ENCODE data around the gene SLC39A7. TPM values are rescaled to one million over a fixed set of nuclear protein-coding genes. Genes with fewer than 3 reads are reported as not detected.

SLC39A7 gene
- polyA plus RNA-seq, 4 donors = 38.9 to 162 (median 79.1) TPM

DNA sequence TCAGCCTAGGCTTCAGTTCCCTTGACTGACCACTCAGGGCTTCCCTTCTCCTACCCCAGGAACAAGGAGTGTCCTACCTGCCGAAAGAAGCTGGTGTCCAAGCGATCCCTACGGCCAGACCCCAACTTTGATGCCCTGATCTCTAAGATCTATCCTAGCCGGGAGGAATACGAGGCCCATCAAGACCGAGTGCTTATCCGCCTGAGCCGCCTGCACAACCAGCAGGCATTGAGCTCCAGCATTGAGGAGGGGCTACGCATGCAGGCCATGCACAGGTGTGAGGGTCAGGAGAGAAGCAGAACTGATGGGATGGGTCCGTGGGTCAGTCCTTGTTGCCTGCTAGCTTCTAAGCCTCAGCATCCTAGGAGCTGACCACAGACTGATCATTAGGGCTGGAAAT, 9.2 kb downstream of the SLC39A7 start:
- 92 to 94% (median 94%) methylated on average over 10 of the region's 10 CpGs for WGBS, 3 donors
- Histone ChIP-seq H3K36me3 (ENCODE audit: control insufficient read depth in 3 of 3, insufficient read depth in 2 of 3, low read depth in 1 of 3, low read length in 3 of 3) (peaks cover 0 to 25% (median 0%) of the 10 kb centered on the region in 3 donors), H3K4me1 (ENCODE audit: control insufficient read depth in 3 of 3, insufficient read depth in 2 of 3, low read depth in 1 of 3, low read length in 2 of 3) (peaks cover 4 to 33% (median 10%) of the 10 kb centered on the region in 3 donors), H3K9me3 (ENCODE audit: control insufficient read depth in 2 of 2, insufficient read depth in 1 of 2, low read depth in 1 of 2, low read length in 1 of 2) (no peaks in the 10 kb centered on the region), H3K27ac (ENCODE audit: low read depth in 1 of 3, low read length in 2 of 3) (no peak overlapping the region), H3K27me3 (ENCODE audit: control insufficient read depth in 3 of 3, insufficient read depth in 3 of 3, low read length in 3 of 3) (peaks cover 2 to 22% (median 3%) of the 10 kb centered on the region in 3 donors), H3K4me3 (ENCODE audit: low read depth in 1 of 3, low read length in 3 of 3) (no peak overlapping the region)
- no peak for DNase-seq
- FAIRE-seq = no peak

DNA sequence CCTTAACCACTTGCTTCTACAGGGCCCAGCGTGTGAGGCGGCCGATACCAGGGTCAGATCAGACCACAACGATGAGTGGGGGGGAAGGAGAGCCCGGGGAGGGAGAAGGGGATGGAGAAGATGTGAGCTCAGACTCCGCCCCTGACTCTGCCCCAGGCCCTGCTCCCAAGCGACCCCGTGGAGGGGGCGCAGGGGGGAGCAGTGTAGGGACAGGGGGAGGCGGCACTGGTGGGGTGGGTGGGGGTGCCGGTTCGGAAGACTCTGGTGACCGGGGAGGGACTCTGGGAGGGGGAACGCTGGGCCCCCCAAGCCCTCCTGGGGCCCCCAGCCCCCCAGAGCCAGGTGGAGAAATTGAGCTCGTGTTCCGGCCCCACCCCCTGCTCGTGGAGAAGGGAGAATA, 10.5 kb downstream of the SLC39A7 start:
- H3K4me1 ChIP-seq (ENCODE audit: control insufficient read depth in 3 of 3, insufficient read depth in 2 of 3, low read depth in 1 of 3, low read length in 2 of 3) = peaks cover 4 to 24% (median 7%) of the 10 kb centered on the region in 3 donors
- DNase-seq (no peak), FAIRE-seq (no peak)
- no peak overlapping the region for H3K27ac ChIP-seq (ENCODE audit: low read depth in 1 of 3, low read length in 2 of 3)
- H3K36me3 ChIP-seq (ENCODE audit: control insufficient read depth in 3 of 3, insufficient read depth in 2 of 3, low read depth in 1 of 3, low read length in 3 of 3) = peaks cover 0 to 25% (median 0%) of the 10 kb centered on the region in 3 donors
- H3K27me3 ChIP-seq (ENCODE audit: control insufficient read depth in 3 of 3, insufficient read depth in 3 of 3, low read length in 3 of 3) = peaks cover 2 to 31% (median 3%) of the 10 kb centered on the region in 3 donors
- H3K9me3 ChIP-seq (ENCODE audit: control insufficient read depth in 2 of 2, insufficient read depth in 1 of 2, low read depth in 1 of 2, low read length in 1 of 2) = no peaks in the 10 kb centered on the region
- 81 to 87% (median 87%) methylated on average over 15 to 17 of the region's 17 CpGs for WGBS, 3 donors
- no peak overlapping the region for H3K4me3 ChIP-seq (ENCODE audit: low read depth in 1 of 3, low read length in 3 of 3)

- no peaks in the 10 kb centered on the region for H3K9me3 ChIP-seq (ENCODE audit: control insufficient read depth in 2 of 2, insufficient read depth in 1 of 2, low read depth in 1 of 2, low read length in 1 of 2)
- H3K4me3 ChIP-seq (ENCODE audit: low read depth in 1 of 3, low read length in 3 of 3) = no peak overlapping the region
- H3K4me1 ChIP-seq (ENCODE audit: control insufficient read depth in 3 of 3, insufficient read depth in 2 of 3, low read depth in 1 of 3, low read length in 2 of 3) = peaks cover 4 to 19% (median 7%) of the 10 kb centered on the region in 3 donors
- H3K36me3 ChIP-seq (ENCODE audit: control insufficient read depth in 3 of 3, insufficient read depth in 2 of 3, low read depth in 1 of 3, low read length in 3 of 3) = peaks cover 0 to 25% (median 0%) of the 10 kb centered on the region in 3 donors
- peaks cover 2 to 32% (median 3%) of the 10 kb centered on the region in 3 donors for H3K27me3 ChIP-seq (ENCODE audit: control insufficient read depth in 3 of 3, insufficient read depth in 3 of 3, low read length in 3 of 3)
- no peak overlapping the region for H3K27ac ChIP-seq (ENCODE audit: low read depth in 1 of 3, low read length in 2 of 3)
- DNase-seq (no peak), FAIRE-seq (no peak)
- 82 to 85% (median 84%) methylated on average over 17 to 18 of the region's 18 CpGs for WGBS, 3 donors
These were observed 11.2 kb downstream of the SLC39A7 start for GRCh38 chr6:33211666-33212422.

- H3K4me1 ChIP-seq (ENCODE audit: control insufficient read depth in 3 of 3, insufficient read depth in 2 of 3, low read depth in 1 of 3, low read length in 2 of 3) = peaks cover 3 to 13% (median 4%) of the 10 kb centered on the region in 3 donors
- peaks cover 2 to 32% (median 3%) of the 10 kb centered on the region in 3 donors for H3K27me3 ChIP-seq (ENCODE audit: control insufficient read depth in 3 of 3, insufficient read depth in 3 of 3, low read length in 3 of 3)
- no peak for FAIRE-seq
- peak overlapping the region in 2 of 3 donors; percentile 6 to 37 for H3K4me3 ChIP-seq (ENCODE audit: low read depth in 1 of 3, low read length in 3 of 3)
- H3K27ac ChIP-seq (ENCODE audit: low read depth in 1 of 3, low read length in 2 of 3) = no peak overlapping the region
- H3K9me3 ChIP-seq (ENCODE audit: control insufficient read depth in 2 of 2, insufficient read depth in 1 of 2, low read depth in 1 of 2, low read length in 1 of 2) = no peaks in the 10 kb centered on the region
- no peak for DNase-seq
- WGBS, 3 donors = 8 to 14% (median 11%) methylated on average over 6 of the region's 6 CpGs
- H3K36me3 ChIP-seq (ENCODE audit: control insufficient read depth in 3 of 3, insufficient read depth in 2 of 3, low read depth in 1 of 3, low read length in 3 of 3) = peaks cover 0 to 25% (median 0%) of the 10 kb centered on the region in 3 donors
These were observed 12.1 kb downstream of the SLC39A7 start for GRCh38 chr6:33212857-33213165.

- no peak overlapping the region for H3K27ac ChIP-seq (ENCODE audit: low read depth in 1 of 3, low read length in 2 of 3)
- peaks cover 0 to 25% (median 0%) of the 10 kb centered on the region in 3 donors for H3K36me3 ChIP-seq (ENCODE audit: control insufficient read depth in 3 of 3, insufficient read depth in 2 of 3, low read depth in 1 of 3, low read length in 3 of 3)
- H3K4me3 ChIP-seq (ENCODE audit: low read depth in 1 of 3, low read length in 3 of 3) = peak overlapping the region in 2 of 3 donors; percentile 6 to 37
- WGBS, 3 donors = 1 to 2% (median 2%) methylated on average over 39 to 43 of the region's 43 CpGs
- DNase-seq (peak in 1 of 2 donors; percentile 42), FAIRE-seq (no peak)
- H3K9me3 ChIP-seq (ENCODE audit: control insufficient read depth in 2 of 2, insufficient read depth in 1 of 2, low read depth in 1 of 2, low read length in 1 of 2) = no peaks in the 10 kb centered on the region
- peaks cover 2 to 35% (median 3%) of the 10 kb centered on the region in 3 donors for H3K27me3 ChIP-seq (ENCODE audit: control insufficient read depth in 3 of 3, insufficient read depth in 3 of 3, low read length in 3 of 3)
- peaks cover 3 to 13% (median 4%) of the 10 kb centered on the region in 3 donors for H3K4me1 ChIP-seq (ENCODE audit: control insufficient read depth in 3 of 3, insufficient read depth in 2 of 3, low read depth in 1 of 3, low read length in 2 of 3)
These were observed 12.7 kb downstream of the SLC39A7 start for GRCh38 chr6:33213166-33213988.

DNA sequence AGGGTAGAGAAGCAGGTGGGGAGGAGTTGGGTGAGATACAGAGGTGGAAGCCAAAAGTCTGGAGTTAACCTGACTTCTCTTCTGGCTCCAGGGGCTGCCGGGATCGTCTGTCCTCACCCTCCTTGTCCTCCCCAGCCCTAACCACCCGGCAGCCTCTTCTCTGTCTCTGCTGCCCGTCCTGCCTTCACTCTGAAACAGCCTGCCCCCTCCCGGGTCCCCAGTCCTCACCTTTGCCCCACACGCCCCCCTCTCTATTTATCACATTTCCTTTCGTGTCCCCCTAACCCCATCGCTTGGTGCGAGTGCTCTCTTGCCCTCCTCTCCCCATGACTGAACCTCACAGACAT, 13.3 kb downstream of the SLC39A7 start:
- H3K36me3 ChIP-seq (ENCODE audit: control insufficient read depth in 3 of 3, insufficient read depth in 2 of 3, low read depth in 1 of 3, low read length in 3 of 3) = peaks cover 0 to 25% (median 0%) of the 10 kb centered on the region in 3 donors
- H3K27ac ChIP-seq (ENCODE audit: low read depth in 1 of 3, low read length in 2 of 3) = no peak overlapping the region
- DNase-seq (no peak), FAIRE-seq (no peak)
- WGBS, 3 donors = 5 to 20% (median 15%) methylated on average over 9 of the region's 9 CpGs
- H3K4me1 ChIP-seq (ENCODE audit: control insufficient read depth in 3 of 3, insufficient read depth in 2 of 3, low read depth in 1 of 3, low read length in 2 of 3) = peaks cover 3 to 13% (median 4%) of the 10 kb centered on the region in 3 donors
- H3K4me3 ChIP-seq (ENCODE audit: low read depth in 1 of 3, low read length in 3 of 3) = peak overlapping the region in 1 of 3 donors; percentile 37
- no peaks in the 10 kb centered on the region for H3K9me3 ChIP-seq (ENCODE audit: control insufficient read depth in 2 of 2, insufficient read depth in 1 of 2, low read depth in 1 of 2, low read length in 1 of 2)
- H3K27me3 ChIP-seq (ENCODE audit: control insufficient read depth in 3 of 3, insufficient read depth in 3 of 3, low read length in 3 of 3) = peaks cover 2 to 36% (median 3%) of the 10 kb centered on the region in 3 donors

GRCh38 chr6:33215271-33216116, 14.8 kb downstream of the SLC39A7 start:
- peaks cover 3 to 13% (median 4%) of the 10 kb centered on the region in 3 donors for H3K4me1 ChIP-seq (ENCODE audit: control insufficient read depth in 3 of 3, insufficient read depth in 2 of 3, low read depth in 1 of 3, low read length in 2 of 3)
- H3K9me3 ChIP-seq (ENCODE audit: control insufficient read depth in 2 of 2, insufficient read depth in 1 of 2, low read depth in 1 of 2, low read length in 1 of 2) = no peaks in the 10 kb centered on the region
- no peak for DNase-seq
- no peak overlapping the region for H3K4me3 ChIP-seq (ENCODE audit: low read depth in 1 of 3, low read length in 3 of 3)
- peaks cover 0 to 14% (median 0%) of the 10 kb centered on the region in 3 donors for H3K36me3 ChIP-seq (ENCODE audit: control insufficient read depth in 3 of 3, insufficient read depth in 2 of 3, low read depth in 1 of 3, low read length in 3 of 3)
- no peak overlapping the region for H3K27ac ChIP-seq (ENCODE audit: low read depth in 1 of 3, low read length in 2 of 3)
- H3K27me3 ChIP-seq (ENCODE audit: control insufficient read depth in 3 of 3, insufficient read depth in 3 of 3, low read length in 3 of 3) = peaks cover 2 to 36% (median 3%) of the 10 kb centered on the region in 3 donors
- no peak for FAIRE-seq
- WGBS, 3 donors = 68 to 80% (median 70%) methylated on average over 9 of the region's 9 CpGs
